HTR-8/SVneo (cell line): ENCODE data around the gene ANKLE1.
"Not testable (repeated sequence)": the region's sequence is repeated elsewhere in the genome, so short reads cannot be mapped to it uniquely, and the experiment has no call there.

ENCODE experiments used
- DNase-seq: peaks from one replicate; pipeline ENCODE4 v3.0.0; 2011; ENCODE audit warnings: low spot score, mixed read lengths; ENCODE audit not compliant: insufficient read length
- FAIRE-seq: peaks from 2 replicates; lab custom pipeline; 2011; peaks lifted over from hg19 to GRCh38; lab: Jason Lieb, UNC

Gene ANKLE1

GRCh38 chr19:17246681-17247425 is 34.8 kb upstream of the ANKLE1 start:
- no peak for DNase-seq
- no peak for FAIRE-seq

- FAIRE-seq = peak; percentile 73
- DNase-seq = no peak
These were observed 33.5 kb upstream of the ANKLE1 start for GRCh38 chr19:17248011-17248776.

- peak; percentile 84 for FAIRE-seq
- DNase-seq = no peak
These were observed 31.7 kb upstream of the ANKLE1 start for GRCh38 chr19:17249887-17250548.

GRCh38 chr19:17254636-17255035 is 27.1 kb upstream of the ANKLE1 start:
- FAIRE-seq (no peak), DNase-seq (no peak)

- no peak for FAIRE-seq
- no peak for DNase-seq
These were observed 26.5 kb upstream of the ANKLE1 start for GRCh38 chr19:17255150-17255621.

GRCh38 chr19:17256130-17256529 is 25.6 kb upstream of the ANKLE1 start:
- DNase-seq (no peak), FAIRE-seq (no peak)

GRCh38 chr19:17259118-17259780 is 22.5 kb upstream of the ANKLE1 start:
- DNase-seq (no peak), FAIRE-seq (no peak)

- DNase-seq (no peak), FAIRE-seq (no peak)
These were observed 21.8 kb upstream of the ANKLE1 start for GRCh38 chr19:17259934-17260333.

- DNase-seq = peak; percentile 89
- peak; percentile 65 for FAIRE-seq
These were observed 20.8 kb upstream of the ANKLE1 start for GRCh38 chr19:17260842-17261325.

GRCh38 chr19:17262557-17262956 is 19.1 kb upstream of the ANKLE1 start:
- DNase-seq (no peak), FAIRE-seq (no peak)

- no peak for DNase-seq
- FAIRE-seq = no peak
These were observed 17.7 kb upstream of the ANKLE1 start for GRCh38 chr19:17263712-17264640.

- DNase-seq = no peak
These were observed 17.1 kb upstream of the ANKLE1 start, which contains the start of gene USHBP1 for GRCh38 chr19:17264641-17264979. TSS of gene USHBP1 (minus strand) at chr19:17264745. CDS start at chr19:17264299, 446 bp downstream.

GRCh38 chr19:17266026-17266425 is 15.7 kb upstream of the ANKLE1 start:
- DNase-seq (no peak), FAIRE-seq (no peak)

More at GRCh38 chr19:17264641-17264979, 17.1 kb upstream of the ANKLE1 start, which contains the start of gene USHBP1:
- no peak for FAIRE-seq

- FAIRE-seq (no peak), DNase-seq (no peak)
These were observed 15.1 kb upstream of the ANKLE1 start for GRCh38 chr19:17266589-17266974.

GRCh38 chr19:17266975-17267788 is 14.5 kb upstream of the ANKLE1 start, which contains the start of gene BABAM1:
TSS of gene BABAM1 (plus strand) at chr19:17267443. CDS start at chr19:17268807, 1,364 bp downstream.
- DNase-seq (peak; percentile 99), FAIRE-seq (peak; percentile 73)

GRCh38 chr19:17268754-17269153 is 12.9 kb upstream of the ANKLE1 start:
- DNase-seq (no peak), FAIRE-seq (no peak)

GRCh38 chr19:17274892-17275291 is 6.8 kb upstream of the ANKLE1 start:
- not testable (repeated sequence) for DNase-seq, FAIRE-seq
